Transverse colon (tissue), 4 donors: ENCODE measurements around the gene BICD1.

ENCODE experiments used
- CTCF ChIP-seq, 5 experiments: fragments of 200-600 bp in 3 of 5; fragments of 450-650 bp in 2 of 5; sonication (generic) in 3 of 5; IDR thresholded peaks; 1 replicate in 2 of 5; 2 replicates in 3 of 5; pipeline ENCODE4 v1.5.1; 2016 to 2017; ENCODE audit warnings: antibody characterized with exemption in 5 of 5, inconsistent platforms in 3 of 5, mild to moderate bottlenecking in 2 of 5, moderate library complexity in 1 of 5
- EP300 ChIP-seq: sonication (generic); formaldehyde crosslinking; IDR thresholded peaks from one replicate; pipeline ENCODE4 v1.6.1; 2017; ENCODE audit warnings: antibody characterized with exemption, low read depth
- POLR2A ChIP-seq: fragments of 450-650 bp; IDR thresholded peaks from one replicate; pipeline ENCODE4 v1.6.1; 2016; ENCODE audit warnings: antibody characterized with exemption, mild to moderate bottlenecking, moderate library complexity
- POLR2AphosphoS5 ChIP-seq, 3 donors: sonication (generic); formaldehyde crosslinking; IDR thresholded peaks; one replicate each; pipeline ENCODE4 v1.6.1; 2016; ENCODE audit warnings: antibody characterized with exemption in 3 of 3

DNA sequence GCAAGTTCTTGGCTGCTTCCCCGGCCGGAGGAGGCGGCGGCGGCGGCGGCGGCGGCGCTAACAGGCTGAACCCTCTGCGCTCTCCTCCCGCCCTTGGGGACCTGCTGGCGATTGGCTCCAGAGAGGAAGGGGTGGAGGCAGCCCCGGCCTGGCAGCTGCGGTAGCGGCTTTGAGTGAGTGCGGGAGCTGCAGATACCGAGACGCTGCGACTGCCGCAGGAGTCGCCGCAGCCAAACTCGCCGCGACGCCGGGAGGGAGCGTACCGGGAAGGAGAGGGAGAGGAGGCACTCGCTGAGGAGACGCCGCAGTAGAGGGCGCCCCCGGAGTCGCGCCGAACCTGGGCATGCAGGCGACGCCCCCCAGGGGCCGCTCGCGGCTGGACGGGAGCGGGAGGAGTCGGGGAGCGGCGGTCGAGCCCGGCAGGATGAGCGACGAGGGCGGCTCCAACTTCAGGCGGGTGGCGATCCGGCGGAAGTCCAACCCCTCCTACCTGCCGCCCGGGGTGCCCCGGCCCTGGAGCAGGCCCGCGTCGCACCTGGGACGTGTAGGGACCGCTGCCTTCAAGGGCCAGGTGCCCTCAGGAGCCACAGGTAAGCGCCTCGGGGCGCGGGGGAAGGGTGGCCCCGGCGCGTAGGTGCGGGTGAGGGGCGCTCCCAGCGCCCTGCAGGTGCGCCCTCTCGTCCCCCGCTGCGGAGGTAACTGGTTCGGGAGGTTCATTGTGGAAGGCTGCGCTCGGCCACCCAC lies 292.9 kb downstream of the BICD1 start, which contains the start of gene FGD4:
- TF ChIP-seq CTCF (IDR thresholded peaks at IDR 0.05) (peak; percentile 18 to 53 (median 33)), POLR2A (peak; percentile 98), POLR2AphosphoS5 (IDR thresholded peaks at IDR 0.05) (peak; percentile 85 to 98 (median 95)), EP300 (no peak)
